GM12892 (cell line): ENCODE data around the gene CCDC47.

Source experiments
- POLR2A ChIP-seq: IDR thresholded peaks from 2 replicates; pipeline ENCODE4 v1.6.1; 2011; ENCODE audit warnings: low read depth, low read length, control low read depth
- POLR2AphosphoS5 ChIP-seq: IDR thresholded peaks from 2 replicates; pipeline ENCODE4 v1.6.1; 2011; ENCODE audit warnings: low read depth, low read length, control low read depth

DNA sequence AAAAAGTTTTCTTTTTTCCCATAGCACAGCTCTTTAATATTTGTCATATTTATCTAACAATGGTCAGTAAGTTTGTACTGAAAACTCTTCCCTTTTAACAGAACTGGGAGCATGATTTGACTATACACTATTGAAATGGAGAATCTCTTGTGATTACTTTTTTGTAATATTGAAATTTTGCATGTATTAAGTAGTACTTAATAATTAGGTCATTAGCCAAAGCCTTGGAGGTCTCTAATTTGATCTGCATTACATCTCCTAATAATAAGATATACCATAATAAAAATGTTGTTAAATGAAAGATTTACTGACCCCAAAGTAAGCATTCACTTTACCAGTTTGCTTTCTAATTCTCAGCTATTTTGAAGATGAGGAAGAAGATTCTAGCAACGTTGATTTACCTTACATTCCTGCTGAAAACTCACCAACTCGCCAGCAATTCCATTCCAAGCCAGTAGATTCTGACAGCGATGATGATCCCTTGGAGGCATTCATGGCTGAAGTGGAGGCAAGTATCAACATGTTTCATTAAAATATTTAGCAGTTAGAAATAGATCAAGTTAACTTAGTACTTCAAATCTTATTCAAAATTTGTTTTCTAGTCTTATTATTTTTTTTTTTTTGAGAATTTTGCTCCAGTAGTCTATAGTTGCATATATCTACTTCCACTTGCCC is 18.8 kb upstream of the CCDC47 start:
- no peak for TF ChIP-seq POLR2A
- TF ChIP-seq POLR2AphosphoS5 = no peak
